ENCODE measurements around the gene RUFY4. TPM values are rescaled to one million over a fixed set of nuclear protein-coding genes. Genes with fewer than 3 reads are reported as not detected.

RUFY4 gene
- total RNA-seq, 1 experiment from 2014 or later: 0.31 TPM

DNA sequence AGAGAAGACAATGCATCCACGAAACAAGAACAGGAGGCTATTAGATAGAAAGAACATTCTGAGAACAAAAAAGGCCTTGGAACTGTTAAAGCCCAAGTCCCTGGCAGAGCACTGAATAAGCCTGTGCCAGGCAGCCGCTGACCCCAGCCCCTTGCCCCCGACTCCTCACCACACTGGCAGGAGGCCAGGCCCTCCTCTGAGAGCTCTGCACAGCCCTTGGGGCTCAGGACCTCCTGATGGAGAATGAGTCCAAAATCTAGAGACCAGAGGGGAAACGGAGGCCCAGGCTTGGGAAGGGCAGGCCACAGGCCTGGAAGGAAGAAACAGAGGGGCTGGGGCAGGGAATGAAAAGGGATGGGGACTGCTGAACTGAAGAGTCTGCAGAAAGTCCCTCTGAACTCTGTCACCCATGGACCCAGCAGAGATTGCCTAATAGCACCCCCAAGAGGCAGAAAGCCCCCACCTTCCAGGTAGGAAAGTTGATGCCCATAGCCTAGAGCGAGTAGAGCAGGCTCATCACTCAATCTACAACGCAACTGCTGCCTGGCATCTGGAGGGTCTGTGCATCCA lies 48.0 kb upstream of the RUFY4 start:
- Mint-ChIP-seq H3K4me3 (no peak overlapping the region), H3K27me3 (ENCODE audit: low read depth) (no peaks in the 10 kb centered on the region; the same call in 1 of the 2 replicates), H3K36me3 (no peaks in the 10 kb centered on the region), H3K4me1 (peaks cover 28% of the 10 kb centered on the region), H3K9me3 (no peaks in the 10 kb centered on the region), H3K27ac (no peak overlapping the region)
- CTCF ChIA-PET: interaction anchor here (1.0 to 1.2 kb wide), 3 partner anchors 27 to 235 kb away, joined by 3 to 6 read pairs (median 5); no protein-coding TSS in a partner anchor
- TF ChIP-seq JUN (CRISPR knock-in tag; IDR thresholded peaks at IDR 0.05) (no peak), SP1 (CRISPR knock-in tag; conservative IDR thresholded peaks at IDR 0.05) (no peak), SMAD4 (CRISPR knock-in tag; IDR thresholded peaks at IDR 0.05) (no peak), TEAD4 (CRISPR knock-in tag; IDR thresholded peaks at IDR 0.05) (no peak), MYBL2 (CRISPR knock-in tag; IDR thresholded peaks at IDR 0.05) (no peak), FOXK1 (CRISPR knock-in tag; IDR thresholded peaks at IDR 0.05) (no peak), ZNF138 (CRISPR knock-in tag; conservative IDR thresholded peaks at IDR 0.05) (no peak), ELF4 (CRISPR knock-in tag; IDR thresholded peaks at IDR 0.05; ENCODE audit: low read depth) (no peak), IRF2 (CRISPR knock-in tag; IDR thresholded peaks at IDR 0.05; ENCODE audit: borderline replicate concordance, low read depth) (no peak), NR2C2 (CRISPR knock-in tag; IDR thresholded peaks at IDR 0.05) (no peak), ZNF219 (CRISPR knock-in tag; IDR thresholded peaks at IDR 0.05; ENCODE audit: borderline replicate concordance) (no peak), ZNF423 (CRISPR knock-in tag; IDR thresholded peaks at IDR 0.05) (no peak), KAT7 (CRISPR knock-in tag; IDR thresholded peaks at IDR 0.05; ENCODE audit: borderline replicate concordance) (no peak), ZNF232 (CRISPR knock-in tag; IDR thresholded peaks at IDR 0.05) (no peak)
- TF ChIP-seq, protein P1, sequence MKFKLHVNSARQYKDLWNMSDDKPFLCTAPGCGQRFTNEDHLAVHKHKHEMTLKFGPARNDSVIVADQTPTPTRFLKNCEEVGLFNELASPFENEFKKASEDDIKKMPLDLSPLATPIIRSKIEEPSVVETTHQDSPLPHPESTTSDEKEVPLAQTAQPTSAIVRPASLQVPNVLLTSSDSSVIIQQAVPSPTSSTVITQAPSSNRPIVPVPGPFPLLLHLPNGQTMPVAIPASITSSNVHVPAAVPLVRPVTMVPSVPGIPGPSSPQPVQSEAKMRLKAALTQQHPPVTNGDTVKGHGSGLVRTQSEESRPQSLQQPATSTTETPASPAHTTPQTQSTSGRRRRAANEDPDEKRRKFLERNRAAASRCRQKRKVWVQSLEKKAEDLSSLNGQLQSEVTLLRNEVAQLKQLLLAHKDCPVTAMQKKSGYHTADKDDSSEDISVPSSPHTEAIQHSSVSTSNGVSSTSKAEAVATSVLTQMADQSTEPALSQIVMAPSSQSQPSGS (CRISPR knock-in tag; IDR thresholded peaks at IDR 0.05; ENCODE audit: borderline replicate concordance, low read depth): no peak
- ATAC-seq (peak; percentile 29), DNase-seq (ENCODE audit: low spot score) (no peak)
- POLR2A ChIA-PET: no interaction called here

- Mint-ChIP-seq H3K4me3 (no peak overlapping the region), H3K27ac (no peak overlapping the region), H3K36me3 (no peaks in the 10 kb centered on the region), H3K27me3 (ENCODE audit: low read depth) (no peaks in the 10 kb centered on the region; the same call in 1 of the 2 replicates), H3K4me1 (peaks cover 31% of the 10 kb centered on the region), H3K9me3 (no peaks in the 10 kb centered on the region)
- no peak for TF ChIP-seq PREB (CRISPR knock-in tag; IDR thresholded peaks at IDR 0.05; ENCODE audit: borderline replicate concordance)
- TF ChIP-seq SMAD4 (CRISPR knock-in tag; IDR thresholded peaks at IDR 0.05): no peak
- TF ChIP-seq RORB (CRISPR knock-in tag; IDR thresholded peaks at IDR 0.05): no peak
- no peak for TF ChIP-seq NFE2L1 (CRISPR knock-in tag; IDR thresholded peaks at IDR 0.05)
- TF ChIP-seq CTCF (IDR thresholded peaks at IDR 0.05): no peak
- TF ChIP-seq FOXK1 (CRISPR knock-in tag; IDR thresholded peaks at IDR 0.05): no peak
- TF ChIP-seq MYBL2 (CRISPR knock-in tag; IDR thresholded peaks at IDR 0.05): no peak
- TF ChIP-seq CBFB (CRISPR knock-in tag; IDR thresholded peaks at IDR 0.05; ENCODE audit: low read depth): no peak
- no peak for TF ChIP-seq TCF7 (CRISPR knock-in tag; IDR thresholded peaks at IDR 0.05; ENCODE audit: low read depth)
- TF ChIP-seq, protein P2, sequence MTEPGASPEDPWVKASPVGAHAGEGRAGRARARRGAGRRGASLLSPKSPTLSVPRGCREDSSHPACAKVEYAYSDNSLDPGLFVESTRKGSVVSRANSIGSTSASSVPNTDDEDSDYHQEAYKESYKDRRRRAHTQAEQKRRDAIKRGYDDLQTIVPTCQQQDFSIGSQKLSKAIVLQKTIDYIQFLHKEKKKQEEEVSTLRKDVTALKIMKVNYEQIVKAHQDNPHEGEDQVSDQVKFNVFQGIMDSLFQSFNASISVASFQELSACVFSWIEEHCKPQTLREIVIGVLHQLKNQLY (CRISPR knock-in tag; IDR thresholded peaks at IDR 0.05): no peak
- TF ChIP-seq ZNF232 (CRISPR knock-in tag; IDR thresholded peaks at IDR 0.05): no peak
- no peak for TF ChIP-seq HMGA2 (CRISPR knock-in tag; IDR thresholded peaks at IDR 0.05)
- TF ChIP-seq, protein P3, sequence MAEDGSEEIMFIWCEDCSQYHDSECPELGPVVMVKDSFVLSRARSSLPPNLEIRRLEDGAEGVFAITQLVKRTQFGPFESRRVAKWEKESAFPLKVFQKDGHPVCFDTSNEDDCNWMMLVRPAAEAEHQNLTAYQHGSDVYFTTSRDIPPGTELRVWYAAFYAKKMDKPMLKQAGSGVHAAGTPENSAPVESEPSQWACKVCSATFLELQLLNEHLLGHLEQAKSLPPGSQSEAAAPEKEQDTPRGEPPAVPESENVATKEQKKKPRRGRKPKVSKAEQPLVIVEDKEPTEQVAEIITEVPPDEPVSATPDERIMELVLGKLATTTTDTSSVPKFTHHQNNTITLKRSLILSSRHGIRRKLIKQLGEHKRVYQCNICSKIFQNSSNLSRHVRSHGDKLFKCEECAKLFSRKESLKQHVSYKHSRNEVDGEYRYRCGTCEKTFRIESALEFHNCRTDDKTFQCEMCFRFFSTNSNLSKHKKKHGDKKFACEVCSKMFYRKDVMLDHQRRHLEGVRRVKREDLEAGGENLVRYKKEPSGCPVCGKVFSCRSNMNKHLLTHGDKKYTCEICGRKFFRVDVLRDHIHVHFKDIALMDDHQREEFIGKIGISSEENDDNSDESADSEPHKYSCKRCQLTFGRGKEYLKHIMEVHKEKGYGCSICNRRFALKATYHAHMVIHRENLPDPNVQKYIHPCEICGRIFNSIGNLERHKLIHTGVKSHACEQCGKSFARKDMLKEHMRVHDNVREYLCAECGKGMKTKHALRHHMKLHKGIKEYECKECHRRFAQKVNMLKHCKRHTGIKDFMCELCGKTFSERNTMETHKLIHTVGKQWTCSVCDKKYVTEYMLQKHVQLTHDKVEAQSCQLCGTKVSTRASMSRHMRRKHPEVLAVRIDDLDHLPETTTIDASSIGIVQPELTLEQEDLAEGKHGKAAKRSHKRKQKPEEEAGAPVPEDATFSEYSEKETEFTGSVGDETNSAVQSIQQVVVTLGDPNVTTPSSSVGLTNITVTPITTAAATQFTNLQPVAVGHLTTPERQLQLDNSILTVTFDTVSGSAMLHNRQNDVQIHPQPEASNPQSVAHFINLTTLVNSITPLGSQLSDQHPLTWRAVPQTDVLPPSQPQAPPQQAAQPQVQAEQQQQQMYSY (CRISPR knock-in tag; IDR thresholded peaks at IDR 0.05): no peak
- TF ChIP-seq OVOL2 (CRISPR knock-in tag; IDR thresholded peaks at IDR 0.05; ENCODE audit: borderline replicate concordance): no peak
- TF ChIP-seq SMAD3 (CRISPR knock-in tag; IDR thresholded peaks at IDR 0.05; ENCODE audit: borderline replicate concordance): no peak
- TF ChIP-seq MAX (CRISPR knock-in tag; IDR thresholded peaks at IDR 0.05): no peak
- CTCF ChIA-PET: interaction anchor here (1.2 to 1.3 kb wide), 2 partner anchors 32 to 236 kb away, joined by 3 to 6 read pairs; no protein-coding TSS in a partner anchor
- POLR2A ChIA-PET: no interaction called here
- DNase-seq (ENCODE audit: low spot score): peak; percentile 10
- ATAC-seq: no peak
Measured at GRCh38 chr2:218021536-218022071, 47.4 kb upstream of the RUFY4 start.

Data from WTC11 (cell line).